IMR-90 (cell line): ENCODE results near the gene CDK6.

Experiments
- BHLHE40 ChIP-seq: fragments of 150-350 bp; IDR thresholded peaks from 2 replicates; pipeline ENCODE4 v1.6.1; 2016; ENCODE audit warnings: mild to moderate bottlenecking, low read depth, low read length
- CEBPB ChIP-seq: IDR thresholded peaks from 2 replicates; pipeline ENCODE4 v1.6.1; 2012; ENCODE audit warnings: low read depth, low read length, improper control_type of control experiment
- CHD1 ChIP-seq: IDR thresholded peaks from 2 replicates; pipeline ENCODE4 v1.6.1; 2012; ENCODE audit warnings: low read depth, low read length, improper control_type of control experiment
- MAZ ChIP-seq: IDR thresholded peaks from 2 replicates; pipeline ENCODE4 v1.6.1; 2012; ENCODE audit warnings: low read depth, mild to moderate bottlenecking, low read length, improper control_type of control experiment, moderate library complexity, borderline replicate concordance
- MXI1 ChIP-seq: IDR thresholded peaks from 2 replicates; pipeline ENCODE4 v1.6.1; 2012; ENCODE audit warnings: low read depth, mild to moderate bottlenecking, low read length, moderate library complexity, borderline replicate concordance
- POLR2A ChIP-seq: IDR thresholded peaks from 2 replicates; pipeline ENCODE4 v1.6.1; 2012; ENCODE audit warnings: mild to moderate bottlenecking, low read depth, low read length
- RAD21 ChIP-seq: IDR thresholded peaks from 2 replicates; pipeline ENCODE4 v1.6.1; 2012; ENCODE audit warnings: low read length, improper control_type of control experiment
- RFX5 ChIP-seq: IDR thresholded peaks from 2 replicates; pipeline ENCODE4 v1.8.0; 2012; ENCODE audit warnings: low read depth, mild to moderate bottlenecking, low read length, moderate library complexity
- TF ChIP-seq, protein P1 (sequence below): fragments of 150-350 bp; IDR thresholded peaks from 2 replicates; pipeline ENCODE4 v1.6.1; 2017; ENCODE audit warnings: mild to moderate bottlenecking, antibody characterized with exemption, low read length, low read depth
- TF ChIP-seq, protein P2 (sequence below): conservative IDR thresholded peaks from 2 replicates; pipeline ENCODE4 v1.5.1; 2012; ENCODE audit warnings: mild to moderate bottlenecking, low read depth, low read length, improper control_type of control experiment

DNA sequence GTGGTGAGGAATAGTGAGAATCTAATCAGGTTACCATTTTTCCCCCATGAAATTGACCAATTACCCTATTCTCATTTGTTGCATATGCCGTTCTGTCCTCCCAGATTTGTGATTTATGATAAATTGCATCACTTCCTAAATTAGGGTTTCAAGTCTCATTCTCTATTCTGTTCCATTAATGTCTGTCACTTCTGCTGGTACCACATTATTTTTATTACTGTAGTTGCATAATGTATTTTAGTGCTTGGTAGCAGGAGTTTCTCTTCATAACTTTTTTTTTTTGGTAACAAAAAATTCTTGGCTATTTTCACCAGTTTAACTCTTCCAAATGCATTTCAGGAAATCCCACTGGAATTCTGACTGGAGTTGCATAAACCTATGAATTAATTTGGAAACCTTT lies 202.2 kb downstream of the CDK6 start:
- TF ChIP-seq CHD1 (no peak), MAZ (no peak), BHLHE40 (no peak), RAD21 (no peak), MXI1 (no peak), RFX5 (no peak), POLR2A (no peak), CEBPB (peak; percentile 37; the same call in 1 of the 2 replicates)
- TF ChIP-seq, protein P1, sequence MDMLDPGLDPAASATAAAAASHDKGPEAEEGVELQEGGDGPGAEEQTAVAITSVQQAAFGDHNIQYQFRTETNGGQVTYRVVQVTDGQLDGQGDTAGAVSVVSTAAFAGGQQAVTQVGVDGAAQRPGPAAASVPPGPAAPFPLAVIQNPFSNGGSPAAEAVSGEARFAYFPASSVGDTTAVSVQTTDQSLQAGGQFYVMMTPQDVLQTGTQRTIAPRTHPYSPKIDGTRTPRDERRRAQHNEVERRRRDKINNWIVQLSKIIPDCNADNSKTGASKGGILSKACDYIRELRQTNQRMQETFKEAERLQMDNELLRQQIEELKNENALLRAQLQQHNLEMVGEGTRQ: no peak
- TF ChIP-seq, protein P2, sequence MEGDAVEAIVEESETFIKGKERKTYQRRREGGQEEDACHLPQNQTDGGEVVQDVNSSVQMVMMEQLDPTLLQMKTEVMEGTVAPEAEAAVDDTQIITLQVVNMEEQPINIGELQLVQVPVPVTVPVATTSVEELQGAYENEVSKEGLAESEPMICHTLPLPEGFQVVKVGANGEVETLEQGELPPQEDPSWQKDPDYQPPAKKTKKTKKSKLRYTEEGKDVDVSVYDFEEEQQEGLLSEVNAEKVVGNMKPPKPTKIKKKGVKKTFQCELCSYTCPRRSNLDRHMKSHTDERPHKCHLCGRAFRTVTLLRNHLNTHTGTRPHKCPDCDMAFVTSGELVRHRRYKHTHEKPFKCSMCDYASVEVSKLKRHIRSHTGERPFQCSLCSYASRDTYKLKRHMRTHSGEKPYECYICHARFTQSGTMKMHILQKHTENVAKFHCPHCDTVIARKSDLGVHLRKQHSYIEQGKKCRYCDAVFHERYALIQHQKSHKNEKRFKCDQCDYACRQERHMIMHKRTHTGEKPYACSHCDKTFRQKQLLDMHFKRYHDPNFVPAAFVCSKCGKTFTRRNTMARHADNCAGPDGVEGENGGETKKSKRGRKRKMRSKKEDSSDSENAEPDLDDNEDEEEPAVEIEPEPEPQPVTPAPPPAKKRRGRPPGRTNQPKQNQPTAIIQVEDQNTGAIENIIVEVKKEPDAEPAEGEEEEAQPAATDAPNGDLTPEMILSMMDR: no peak
